Sigmoid colon (tissue), 7 donors: ENCODE measurements around the gene KLF15. TPM values are rescaled to one million over a fixed set of nuclear protein-coding genes. Genes with fewer than 3 reads are reported as not detected.

Experiments
- DNase-seq: peaks from one replicate; pipeline ENCODE4 v3.0.0-alpha.2; 2019
- H3K27ac ChIP-seq, 4 donors: fragments of 200-600 bp; sonication (generic); one replicate each; pipeline ENCODE4 v1.5.1; 2016 to 2019; ENCODE audit warnings: mild to moderate bottlenecking in 1 of 4
- H3K27me3 ChIP-seq, 3 donors: fragments of 200-600 bp; sonication (generic); one replicate each; pipeline ENCODE4 v1.5.1; 2019; ENCODE audit warnings: mild to moderate bottlenecking in 1 of 3
- H3K36me3 ChIP-seq, 4 donors: fragments of 200-600 bp; sonication (generic); one replicate each; pipeline ENCODE4 v1.5.1; 2016 to 2019
- H3K4me1 ChIP-seq, 4 donors: fragments of 200-600 bp; sonication (generic); one replicate each; pipeline ENCODE4 v1.5.1; 2017 to 2019
- H3K4me3 ChIP-seq, 4 donors: fragments of 200-600 bp; sonication (generic); one replicate each; pipeline ENCODE4 v1.5.1; 2017 to 2019; ENCODE audit warnings: mild to moderate bottlenecking in 2 of 4, moderate library complexity in 1 of 4
- H3K9me3 ChIP-seq, 4 donors: fragments of 200-600 bp in 3 of 4; sonication (generic) in 3 of 4; one replicate each; pipeline versions ENCODE4 v1.5.1 to v1.6.1; 2013 to 2019
- EP300 ChIP-seq, 4 donors: sonication (generic); formaldehyde crosslinking; IDR thresholded peaks; one replicate each; pipeline ENCODE4 v1.6.1; 2017; ENCODE audit warnings: antibody characterized with exemption in 4 of 4
- POLR2A ChIP-seq, 2 donors: fragments of 450-650 bp; IDR thresholded peaks; one replicate each; pipeline ENCODE4 v1.6.1; 2016; ENCODE audit warnings: antibody characterized with exemption in 2 of 2, mild to moderate bottlenecking in 2 of 2, moderate library complexity in 2 of 2
- POLR2AphosphoS5 ChIP-seq, 4 donors: sonication (generic); formaldehyde crosslinking; IDR thresholded peaks; one replicate each; pipeline ENCODE4 v1.6.1; 2017; ENCODE audit warnings: antibody characterized with exemption in 4 of 4
- WGBS, 2 donors: extraction: QIAGEN DNeasy Blood & Tissue Kit; methylation state at CpG; one replicate each; pipeline ENCODE4 v1.1.7; 2013; 5-methylcytosine and 5-hydroxymethylcytosine counted together
- intact Hi-C: fragments of 100-400 bp; cut with DNase I; formaldehyde crosslinking; loops from one replicate; pipeline ENCODE4 v1.15.1; 2023
- polyA plus RNA-seq, 3 donors: library from polyadenylated mRNA; stranded (reverse); fragments of 200-250 nt; gene quantifications; one replicate each; pipeline ENCODE4 v1.2.3, GENCODE V29; 2013
- total RNA-seq, 4 donors: library from RNA; depleted of rRNA; stranded (reverse); fragments of >200 nt; gene quantifications; one replicate each; pipeline ENCODE4 v1.1.0, GENCODE V29; 2016
- TF ChIP-seq, protein P1 (sequence below), 4 experiments: fragments of 450-650 bp in 3 of 4; fragments of 200-600 bp in 1 of 4; IDR thresholded peaks; one replicate each; pipeline ENCODE4 v1.5.1; 2016 to 2019; ENCODE audit warnings: antibody characterized with exemption in 4 of 4, mild to moderate bottlenecking in 3 of 4, moderate library complexity in 2 of 4
- donor health status: healthy with polysubstance abuse.
- donor health status: Bipolar disorder and iron deficiency.
- donor health status: healthy.

The KLF15 gene
- total and polyA plus RNA-seq, 7 donors: 0.69 to 50.2 (median 21.9) TPM

DNA sequence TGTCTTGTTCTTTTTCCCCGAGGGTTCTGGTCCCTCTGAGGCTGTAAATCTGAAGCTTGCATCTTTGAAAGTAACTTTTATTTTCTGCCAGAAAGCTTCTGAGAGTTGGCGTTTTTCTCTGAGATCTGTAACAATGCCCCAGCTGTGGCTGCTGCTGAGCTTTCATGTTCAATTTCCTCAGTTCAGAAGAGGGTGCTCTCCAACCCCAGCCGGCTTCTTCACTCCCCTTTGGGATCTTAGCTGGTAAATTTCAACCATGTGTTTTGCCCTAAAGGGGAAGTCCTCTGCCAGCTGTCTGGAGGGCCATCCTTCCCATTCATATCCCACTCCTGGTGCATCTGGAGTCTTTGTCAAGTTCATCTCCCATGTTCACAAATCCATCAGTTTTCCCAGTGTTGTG is 19.2 kb upstream of the KLF15 start:
- Histone ChIP-seq H3K4me1 (peaks cover 0 to 6% (median 6%) of the 10 kb centered on the region in 4 donors), H3K36me3 (no peaks in the 10 kb centered on the region), H3K9me3 (no peaks in the 10 kb centered on the region), H3K27me3 (no peaks in the 10 kb centered on the region), H3K4me3 (no peak overlapping the region), H3K27ac (peak overlapping the region in 2 of 4 donors; percentile 16 to 20)
- 27 to 43% methylated on average over 3 of the region's 3 CpGs for WGBS, 2 donors
- peak; percentile 45 for DNase-seq
- intact Hi-C loops: no loop called here
- TF ChIP-seq, protein P1, sequence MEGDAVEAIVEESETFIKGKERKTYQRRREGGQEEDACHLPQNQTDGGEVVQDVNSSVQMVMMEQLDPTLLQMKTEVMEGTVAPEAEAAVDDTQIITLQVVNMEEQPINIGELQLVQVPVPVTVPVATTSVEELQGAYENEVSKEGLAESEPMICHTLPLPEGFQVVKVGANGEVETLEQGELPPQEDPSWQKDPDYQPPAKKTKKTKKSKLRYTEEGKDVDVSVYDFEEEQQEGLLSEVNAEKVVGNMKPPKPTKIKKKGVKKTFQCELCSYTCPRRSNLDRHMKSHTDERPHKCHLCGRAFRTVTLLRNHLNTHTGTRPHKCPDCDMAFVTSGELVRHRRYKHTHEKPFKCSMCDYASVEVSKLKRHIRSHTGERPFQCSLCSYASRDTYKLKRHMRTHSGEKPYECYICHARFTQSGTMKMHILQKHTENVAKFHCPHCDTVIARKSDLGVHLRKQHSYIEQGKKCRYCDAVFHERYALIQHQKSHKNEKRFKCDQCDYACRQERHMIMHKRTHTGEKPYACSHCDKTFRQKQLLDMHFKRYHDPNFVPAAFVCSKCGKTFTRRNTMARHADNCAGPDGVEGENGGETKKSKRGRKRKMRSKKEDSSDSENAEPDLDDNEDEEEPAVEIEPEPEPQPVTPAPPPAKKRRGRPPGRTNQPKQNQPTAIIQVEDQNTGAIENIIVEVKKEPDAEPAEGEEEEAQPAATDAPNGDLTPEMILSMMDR (IDR thresholded peaks at IDR 0.05): no peak
- TF ChIP-seq EP300 (IDR thresholded peaks at IDR 0.05): no peak
- TF ChIP-seq POLR2AphosphoS5 (IDR thresholded peaks at IDR 0.05): no peak
- no peak for TF ChIP-seq POLR2A (IDR thresholded peaks at IDR 0.05)

DNA sequence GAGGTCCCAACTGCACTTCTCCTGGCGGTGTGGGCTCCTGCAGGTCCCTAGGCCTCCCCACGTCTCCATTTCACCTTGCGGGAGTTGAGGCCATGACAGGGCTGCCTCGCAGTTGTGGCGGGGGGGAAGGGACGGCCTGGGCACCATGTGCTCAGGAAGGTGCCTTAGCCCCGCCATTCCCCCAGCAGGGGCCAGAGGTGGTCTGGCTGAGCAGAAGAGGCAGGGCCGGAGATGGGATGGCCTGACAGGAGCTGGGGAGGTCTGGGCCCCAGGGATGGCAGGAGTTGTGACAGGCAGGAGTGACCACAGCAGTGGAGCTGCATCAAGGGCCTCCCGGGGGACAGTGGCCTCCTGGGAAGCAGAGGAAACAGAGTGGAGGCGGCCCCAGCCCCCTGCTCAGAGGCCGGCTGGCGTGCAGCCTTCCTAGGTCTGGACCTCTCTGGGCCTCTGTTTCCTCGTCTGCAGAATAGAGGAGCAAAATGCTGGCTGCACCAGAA is 18.7 kb upstream of the KLF15 start:
- intact Hi-C loops: no loop called here
- 84 to 89% methylated on average over 13 of the region's 13 CpGs for WGBS, 2 donors
- Histone ChIP-seq H3K27me3 (no peaks in the 10 kb centered on the region), H3K27ac (peak overlapping the region in 3 of 4 donors; percentile 16 to 21 (median 20)), H3K36me3 (no peaks in the 10 kb centered on the region), H3K4me3 (no peak overlapping the region), H3K9me3 (no peaks in the 10 kb centered on the region), H3K4me1 (peaks cover 0 to 6% (median 6%) of the 10 kb centered on the region in 4 donors)
- TF ChIP-seq, protein P1 (IDR thresholded peaks at IDR 0.05): no peak
- no peak for TF ChIP-seq POLR2AphosphoS5 (IDR thresholded peaks at IDR 0.05)
- no peak for TF ChIP-seq POLR2A (IDR thresholded peaks at IDR 0.05)
- TF ChIP-seq EP300 (IDR thresholded peaks at IDR 0.05): no peak
- DNase-seq: peak; percentile 56

DNA sequence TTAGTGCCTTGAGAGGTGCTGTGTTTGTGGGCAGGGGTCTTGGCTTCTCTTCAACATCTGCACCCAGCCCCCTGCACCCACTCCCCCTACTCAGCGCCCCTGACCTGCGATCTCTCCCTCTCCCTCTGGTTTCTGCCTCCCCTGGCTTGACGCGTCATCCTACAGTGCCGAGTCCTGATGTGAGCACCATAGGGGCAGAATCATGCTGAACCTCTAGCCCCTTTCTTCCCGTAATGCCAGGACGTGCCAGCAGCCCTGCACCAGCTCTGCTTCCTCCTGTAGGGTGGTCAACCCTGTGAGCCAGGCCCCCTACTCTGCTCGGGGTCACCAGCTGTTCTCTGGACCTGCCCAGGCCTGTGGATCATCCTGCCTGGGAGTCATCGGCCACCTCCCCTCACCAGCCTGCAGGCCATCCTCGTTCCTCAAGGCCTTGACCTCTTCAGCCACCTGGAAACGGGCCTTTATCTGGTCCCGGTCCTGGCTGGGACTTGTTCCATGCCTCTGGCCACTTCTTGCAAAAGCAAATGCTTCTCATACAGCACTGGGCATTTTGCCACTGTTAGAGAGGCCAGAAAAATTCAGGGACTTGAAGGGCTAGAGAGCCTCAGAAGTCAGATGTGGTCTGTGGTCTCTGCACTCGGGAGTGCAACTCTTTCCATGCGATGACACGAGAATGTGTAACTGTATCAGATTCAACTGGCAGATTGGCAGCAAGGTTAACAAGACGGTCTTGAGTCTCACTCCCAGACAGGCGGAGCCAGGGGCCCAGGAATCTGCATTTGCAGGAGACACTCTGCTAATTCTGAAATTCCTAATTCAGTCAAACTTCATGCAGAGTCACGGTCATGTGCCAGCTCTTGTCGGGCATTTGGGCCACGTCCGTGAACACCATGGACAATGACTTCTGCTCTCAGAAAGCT is 16.7 kb upstream of the KLF15 start:
- DNase-seq: peak; percentile 68
- H3K4me1 ChIP-seq: peaks cover 0 to 6% (median 6%) of the 10 kb centered on the region in 4 donors
- no peak for TF ChIP-seq EP300 (IDR thresholded peaks at IDR 0.05)
- TF ChIP-seq POLR2A (IDR thresholded peaks at IDR 0.05): no peak
- TF ChIP-seq POLR2AphosphoS5 (IDR thresholded peaks at IDR 0.05): no peak
- TF ChIP-seq, protein P1 (IDR thresholded peaks at IDR 0.05): no peak
- intact Hi-C loops: no loop called here
- no peak overlapping the region for H3K27ac ChIP-seq
- WGBS, 2 donors: 84 to 85% methylated on average over 21 of the region's 21 CpGs
- H3K9me3 ChIP-seq: no peaks in the 10 kb centered on the region
- H3K27me3 ChIP-seq: no peaks in the 10 kb centered on the region
- no peaks in the 10 kb centered on the region for H3K36me3 ChIP-seq
- H3K4me3 ChIP-seq: no peak overlapping the region

- Histone ChIP-seq H3K27me3 (no peaks in the 10 kb centered on the region), H3K9me3 (no peaks in the 10 kb centered on the region), H3K4me1 (peaks cover 0 to 6% (median 6%) of the 10 kb centered on the region in 4 donors), H3K27ac (no peak overlapping the region), H3K4me3 (no peak overlapping the region), H3K36me3 (no peaks in the 10 kb centered on the region)
- DNase-seq: peak; percentile 25
- WGBS, 2 donors: 92% methylated on average over 4 of the region's 4 CpGs
- intact Hi-C loops: no loop called here
- TF ChIP-seq, protein P1 (IDR thresholded peaks at IDR 0.05): no peak
- TF ChIP-seq POLR2AphosphoS5 (IDR thresholded peaks at IDR 0.05): no peak
- TF ChIP-seq EP300 (IDR thresholded peaks at IDR 0.05): no peak
- TF ChIP-seq POLR2A (IDR thresholded peaks at IDR 0.05): no peak
Observed at GRCh38 chr3:126373146-126373613, 16.0 kb upstream of the KLF15 start.
